Prostate gland (tissue), 2 donors: ENCODE measurements around the gene SLC4A1AP. TPM values are rescaled to one million over a fixed set of nuclear protein-coding genes. Genes with fewer than 3 reads are reported as not detected.

Source experiments
- DNase-seq: peaks from one replicate; pipeline ENCODE4 v3.0.0-alpha.2; 2019; ENCODE audit warnings: low spot score
- H3K27ac ChIP-seq, 2 donors: fragments of 200-600 bp; sonication (generic); 2 replicates each; pipeline ENCODE4 v1.5.1; 2017 to 2019
- H3K27me3 ChIP-seq: fragments of 200-600 bp; sonication (generic); replicated peaks from 2 replicates; pipeline ENCODE4 v1.5.1; 2019; ENCODE audit not compliant: insufficient read depth
- H3K36me3 ChIP-seq, 2 donors: fragments of 200-600 bp; sonication (generic); 1 replicate in 1 of 2; 2 replicates in 1 of 2; pipeline versions ENCODE4 v1.5.1 to v1.8.1; 2017 to 2019
- H3K4me1 ChIP-seq: fragments of 200-600 bp; sonication (generic); replicated peaks from 2 replicates; pipeline ENCODE4 v1.5.1; 2019
- H3K4me3 ChIP-seq, 2 donors: fragments of 200-600 bp; sonication (generic); 2 replicates each; pipeline ENCODE4 v1.5.1; 2017 to 2019
- H3K9me3 ChIP-seq: fragments of 200-600 bp; sonication (generic); 2 replicates; pipeline ENCODE4 v1.5.1; 2017
- POLR2A ChIP-seq: fragments of 450-650 bp; IDR thresholded peaks from one replicate; pipeline ENCODE4 v1.6.1; 2016; ENCODE audit warnings: antibody characterized with exemption, mild to moderate bottlenecking
- POLR2AphosphoS5 ChIP-seq: sonication (generic); formaldehyde crosslinking; IDR thresholded peaks from one replicate; pipeline ENCODE4 v1.6.1; 2017; ENCODE audit warnings: antibody characterized with exemption
- WGBS: methylation state at CpG from one replicate; pipeline ENCODE4 v1.1.5; 2018; 5-methylcytosine and 5-hydroxymethylcytosine counted together
- intact Hi-C: fragments of 100-400 bp; cut with DNase I; formaldehyde crosslinking; loops from one replicate; pipeline ENCODE4 v1.14.2; 2022
- small RNA-seq, 2 donors: library from RNA; depleted of rRNA; stranded (forward); fragments of <200 nt; gene quantifications; one replicate each; pipeline ENCODE3, GENCODE V24; 2016
- total RNA-seq, 2 donors: library from RNA; depleted of rRNA; stranded (reverse); fragments of >200 nt; gene quantifications; one replicate each; pipeline ENCODE4 v1.1.0, GENCODE V29; 2016
- TF ChIP-seq, protein P1 (sequence below), 4 experiments: fragments of 200-600 bp in 2 of 4; fragments of 450-650 bp in 2 of 4; sonication (generic) in 2 of 4; IDR thresholded peaks; 1 replicate in 3 of 4; 2 replicates in 1 of 4; pipeline ENCODE4 v1.5.1; 2016 to 2019; ENCODE audit warnings: antibody characterized with exemption in 4 of 4, mild to moderate bottlenecking in 2 of 4, moderate library complexity in 2 of 4

The SLC4A1AP gene
- total RNA-seq, 2 donors from 2014 or later: 19.8 to 37.9 TPM

DNA sequence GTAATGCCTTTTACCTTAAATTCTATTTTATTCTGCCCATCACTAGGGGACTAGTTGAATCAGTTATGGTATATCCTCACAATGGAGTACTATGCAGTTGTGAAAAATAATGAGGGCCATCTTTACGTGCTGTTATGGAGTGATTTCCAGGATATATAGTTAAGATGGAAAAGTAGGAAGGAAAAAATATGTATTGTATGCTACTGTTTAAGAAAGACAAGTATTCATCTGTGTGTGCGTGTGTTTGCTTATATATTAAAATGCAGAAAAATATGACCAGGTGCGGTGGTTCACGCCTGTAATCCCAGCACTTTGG, 75.3 kb downstream of the SLC4A1AP start:
- 100% methylated on average over 4 of the region's 4 CpGs for WGBS
- Histone ChIP-seq H3K4me3 (no peak overlapping the region), H3K27ac (no peak overlapping the region), H3K27me3 (no peaks in the 10 kb centered on the region), H3K36me3 (no peaks in the 10 kb centered on the region), H3K4me1 (no peaks in the 10 kb centered on the region), H3K9me3 (no peaks in the 10 kb centered on the region)
- TF ChIP-seq, protein P1, sequence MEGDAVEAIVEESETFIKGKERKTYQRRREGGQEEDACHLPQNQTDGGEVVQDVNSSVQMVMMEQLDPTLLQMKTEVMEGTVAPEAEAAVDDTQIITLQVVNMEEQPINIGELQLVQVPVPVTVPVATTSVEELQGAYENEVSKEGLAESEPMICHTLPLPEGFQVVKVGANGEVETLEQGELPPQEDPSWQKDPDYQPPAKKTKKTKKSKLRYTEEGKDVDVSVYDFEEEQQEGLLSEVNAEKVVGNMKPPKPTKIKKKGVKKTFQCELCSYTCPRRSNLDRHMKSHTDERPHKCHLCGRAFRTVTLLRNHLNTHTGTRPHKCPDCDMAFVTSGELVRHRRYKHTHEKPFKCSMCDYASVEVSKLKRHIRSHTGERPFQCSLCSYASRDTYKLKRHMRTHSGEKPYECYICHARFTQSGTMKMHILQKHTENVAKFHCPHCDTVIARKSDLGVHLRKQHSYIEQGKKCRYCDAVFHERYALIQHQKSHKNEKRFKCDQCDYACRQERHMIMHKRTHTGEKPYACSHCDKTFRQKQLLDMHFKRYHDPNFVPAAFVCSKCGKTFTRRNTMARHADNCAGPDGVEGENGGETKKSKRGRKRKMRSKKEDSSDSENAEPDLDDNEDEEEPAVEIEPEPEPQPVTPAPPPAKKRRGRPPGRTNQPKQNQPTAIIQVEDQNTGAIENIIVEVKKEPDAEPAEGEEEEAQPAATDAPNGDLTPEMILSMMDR (IDR thresholded peaks at IDR 0.05): no peak
- no peak for TF ChIP-seq POLR2AphosphoS5
- no peak for TF ChIP-seq POLR2A
- intact Hi-C loops: no loop called here
- DNase-seq: no peak

DNA sequence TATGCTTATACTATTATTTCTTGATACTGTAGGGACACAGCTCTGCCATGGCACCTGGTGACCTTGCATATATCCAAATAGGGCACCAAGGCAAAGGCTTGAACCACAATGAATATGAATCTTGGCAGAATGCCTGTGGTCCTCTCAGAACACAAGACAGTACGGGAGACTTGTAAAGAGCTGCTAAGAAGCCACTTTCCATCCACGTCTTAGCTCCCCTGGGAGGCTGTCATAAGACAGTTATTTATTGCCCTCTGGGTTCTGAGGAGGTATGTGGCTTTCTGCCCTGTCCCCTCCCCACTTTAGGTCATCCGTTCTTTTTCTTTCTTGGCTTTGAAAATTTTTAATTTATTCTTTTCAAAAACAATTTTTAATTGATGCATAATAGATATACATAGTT, 78.0 kb downstream of the SLC4A1AP start:
- Histone ChIP-seq H3K9me3 (no peaks in the 10 kb centered on the region), H3K36me3 (no peaks in the 10 kb centered on the region), H3K4me3 (no peak overlapping the region), H3K27ac (no peak overlapping the region), H3K27me3 (no peaks in the 10 kb centered on the region), H3K4me1 (no peaks in the 10 kb centered on the region)
- 26% methylated on average over 3 of the region's 3 CpGs for WGBS
- TF ChIP-seq, protein P1 (IDR thresholded peaks at IDR 0.05): no peak
- TF ChIP-seq POLR2A: no peak
- no peak for DNase-seq
- intact Hi-C loops: no loop called here

DNA sequence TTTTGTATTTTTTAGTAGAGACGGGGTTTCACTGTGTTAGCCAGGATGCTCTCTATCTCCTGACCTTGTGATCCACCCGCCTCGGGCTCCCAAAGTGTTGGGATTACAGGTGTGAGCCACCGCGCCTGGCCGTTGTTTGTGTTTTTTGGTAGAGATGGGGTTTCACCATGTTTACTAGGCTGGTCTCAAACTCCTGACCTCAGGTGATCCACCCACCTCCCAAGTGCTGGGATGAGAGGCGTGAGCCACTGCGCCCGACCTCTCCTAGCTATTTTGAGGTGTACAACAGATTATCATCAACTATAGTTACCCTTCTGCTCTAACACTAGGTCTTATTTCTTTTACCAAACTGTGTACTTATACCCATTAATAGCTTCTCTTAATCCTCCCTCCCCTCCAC, 78.9 kb downstream of the SLC4A1AP start:
- Histone ChIP-seq H3K27ac (no peak overlapping the region), H3K36me3 (no peaks in the 10 kb centered on the region), H3K27me3 (no peaks in the 10 kb centered on the region), H3K4me3 (no peak overlapping the region), H3K9me3 (no peaks in the 10 kb centered on the region), H3K4me1 (no peaks in the 10 kb centered on the region)
- intact Hi-C loops: no loop called here
- DNase-seq: no peak
- TF ChIP-seq POLR2AphosphoS5 (no peak), POLR2A (no peak)
- TF ChIP-seq, protein P1 (IDR thresholded peaks at IDR 0.05): no peak
- WGBS: 94% methylated on average over 9 of the region's 9 CpGs

Small RNAs within 50 kb of the gene (small RNA-seq; reads per million reads assigned to genes)
- 0 reads per million in 2 donors for gene RF00340

Other genes starting within 250 kb of the SLC4A1AP start
- gene NRBP1, start 235.3 kb upstream of the SLC4A1AP start, total RNA-seq: 10 to 100 TPM; 42.9 to 83.4 TPM
- 100 to 1,000 TPM in 1 of 2 donors, 10 to 100 TPM in 1; 31.4 to 147 TPM for gene KRTCAP3, start 221.5 kb upstream of the SLC4A1AP start, total RNA-seq
- 10 to 100 TPM; 32.6 to 42.8 TPM for gene IFT172, start 174.1 kb upstream of the SLC4A1AP start, total RNA-seq
- 10 to 100 TPM; 24.1 to 30.6 TPM for gene FNDC4, start 168.7 kb upstream of the SLC4A1AP start, total RNA-seq
- under 1 TPM in 1 of 2 donors, not detected in 1; 0.87 TPM for gene GCKR, start 167.1 kb upstream of the SLC4A1AP start, total RNA-seq
- 10 to 100 TPM; 31.4 to 55.6 TPM for gene ZNF512, start 80.8 kb upstream of the SLC4A1AP start, total RNA-seq
- gene CCDC121, start 34.9 kb upstream of the SLC4A1AP start, total RNA-seq: 1 to 10 TPM; 6.2 to 8.3 TPM
- 10 to 100 TPM; 27.7 to 34.5 TPM for gene GPN1, start 34.8 kb upstream of the SLC4A1AP start, total RNA-seq
- 10 to 100 TPM; 18.6 to 34.2 TPM for gene SUPT7L, start 275 bp upstream of the SLC4A1AP start, total RNA-seq
- 100 to 1,000 TPM; 140 to 186 TPM for gene MRPL33, start 107.8 kb downstream of the SLC4A1AP start, total RNA-seq
- 1 to 10 TPM; 1.6 to 1.8 TPM for gene RBKS, start 226.5 kb downstream of the SLC4A1AP start, total RNA-seq
- 10 to 100 TPM; 35.8 to 37.3 TPM for gene BABAM2, start 226.8 kb downstream of the SLC4A1AP start, total RNA-seq